Activated CD8-positive, alpha-beta memory T cell treated with anti-CD3 and anti-CD28 coated beads, Interleukin-2, amount 50 U/mL, for 24 hours (primary cell): ENCODE results near the gene LGR6.
A peak's percentile ranks its signal among the peaks of the same experiment; 100 is the strongest.
"Not testable (repeated sequence)": the region's sequence is repeated elsewhere in the genome, so short reads cannot be mapped to it uniquely, and the experiment has no call there.

Experiments used
- DNase-seq: peaks from one replicate; pipeline ENCODE4 v3.0.0-alpha.2; 2020; ENCODE audit errors: extremely low read depth

Gene LGR6

GRCh38 chr1:202160377-202160940 lies 33.1 kb upstream of the LGR6 start, which contains the start of gene PTPN7:
TSS of gene PTPN7 (minus strand) at chr1:202160602. CDS start at chr1:202159402, 1,200 bp downstream.
- DNase-seq: peak; percentile 77

GRCh38 chr1:202161151-202162046 lies 32.2 kb upstream of the LGR6 start:
- no peak for DNase-seq

DNA sequence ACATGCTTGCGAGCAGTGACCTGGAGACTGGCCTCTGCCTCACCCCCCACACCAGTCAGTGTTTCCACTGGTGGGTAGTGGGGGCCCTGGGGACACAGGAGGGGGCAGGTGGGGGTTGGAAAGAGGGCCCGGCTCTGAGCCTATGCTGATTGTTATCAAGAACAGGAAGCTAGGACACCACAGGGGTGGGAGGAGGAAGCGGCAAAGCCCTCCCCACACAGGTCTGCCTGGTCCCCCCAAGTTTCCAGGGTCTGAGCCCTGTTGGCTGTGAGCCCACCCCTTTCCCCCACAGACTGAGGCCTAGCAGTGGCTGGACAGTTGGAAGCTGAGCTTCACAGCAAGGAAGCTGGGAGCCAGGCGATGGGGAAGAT lies 31.6 kb upstream of the LGR6 start:
- no peak for DNase-seq

DNA sequence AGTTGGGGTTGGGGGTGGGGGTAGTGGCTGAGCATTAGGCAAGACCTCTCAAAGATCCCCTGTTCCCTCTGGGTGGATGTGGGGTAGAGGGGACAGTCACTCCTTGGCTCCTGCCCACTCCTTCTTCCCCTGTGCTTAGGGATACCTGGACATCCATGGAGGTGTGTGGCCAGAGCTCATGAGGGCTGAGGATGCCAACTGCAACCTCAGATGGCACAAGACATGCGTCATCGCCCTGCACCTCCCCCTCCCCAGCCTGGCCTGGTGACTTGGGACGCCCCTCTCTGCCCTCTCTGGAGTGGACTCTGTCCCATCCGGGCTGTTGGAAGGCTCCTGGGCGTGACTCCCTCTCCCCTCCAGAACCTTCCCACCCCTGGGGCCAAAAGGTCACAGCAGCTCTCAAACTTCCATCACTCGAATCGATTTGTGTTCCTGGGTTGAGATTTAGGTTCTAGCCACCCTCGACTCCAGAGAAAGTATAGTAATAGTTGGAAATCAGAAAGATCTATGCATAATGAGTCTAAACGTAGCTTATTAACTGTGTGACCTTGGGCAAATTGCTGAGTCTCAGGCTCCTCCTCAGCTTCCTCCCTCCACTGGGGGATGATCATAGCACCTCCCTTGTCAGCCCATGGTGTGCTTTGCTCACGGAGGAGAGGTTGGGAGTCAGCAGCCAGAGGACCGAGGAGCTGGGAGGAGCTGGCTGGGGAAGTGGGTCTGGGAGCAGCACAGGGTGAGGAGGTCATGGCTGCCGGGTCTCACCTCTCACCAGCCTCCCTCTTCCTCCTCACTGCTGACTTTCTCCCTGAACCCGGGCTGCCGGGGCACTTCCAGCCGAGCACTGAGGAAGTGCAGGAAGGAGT lies 30.9 kb upstream of the LGR6 start:
- no peak for DNase-seq

GRCh38 chr1:202163281-202164270 lies 30.0 kb upstream of the LGR6 start:
- no peak for DNase-seq

- no peak for DNase-seq
Measured at GRCh38 chr1:202164271-202165037, 29.1 kb upstream of the LGR6 start.

DNA sequence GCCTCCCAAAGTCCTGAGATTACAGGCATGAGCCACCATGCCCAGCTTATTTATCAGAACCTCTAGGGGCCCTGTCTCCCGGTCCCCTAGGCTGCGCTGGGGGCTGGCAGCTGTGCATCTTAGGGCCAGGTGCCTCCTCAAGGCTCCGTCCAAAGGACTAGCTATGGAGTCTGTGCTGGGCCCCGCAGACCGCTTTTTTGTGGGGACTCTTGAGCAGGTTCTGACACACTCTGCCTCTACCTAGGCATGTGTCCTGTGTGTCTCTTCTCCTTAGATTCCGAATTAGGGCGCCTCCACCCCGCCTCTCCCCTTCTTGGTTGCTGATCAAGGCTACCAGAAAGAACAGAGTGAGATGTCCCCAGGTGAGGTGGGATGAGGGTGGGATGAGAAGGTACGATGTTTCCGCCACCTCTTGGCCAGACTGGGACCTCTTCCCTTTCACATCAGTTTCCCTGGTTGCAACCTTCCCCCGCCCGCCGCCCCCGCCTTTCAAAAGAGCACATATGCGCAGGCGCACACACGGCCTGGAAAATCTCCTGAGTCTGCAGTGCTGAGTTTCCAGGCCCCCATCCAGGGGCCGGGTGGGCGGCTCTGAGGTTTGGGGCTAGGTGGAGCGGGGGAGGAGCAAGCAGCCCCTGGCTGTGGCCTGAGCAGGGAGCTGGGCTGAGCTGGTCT lies 28.2 kb upstream of the LGR6 start:
- no peak for DNase-seq

DNA sequence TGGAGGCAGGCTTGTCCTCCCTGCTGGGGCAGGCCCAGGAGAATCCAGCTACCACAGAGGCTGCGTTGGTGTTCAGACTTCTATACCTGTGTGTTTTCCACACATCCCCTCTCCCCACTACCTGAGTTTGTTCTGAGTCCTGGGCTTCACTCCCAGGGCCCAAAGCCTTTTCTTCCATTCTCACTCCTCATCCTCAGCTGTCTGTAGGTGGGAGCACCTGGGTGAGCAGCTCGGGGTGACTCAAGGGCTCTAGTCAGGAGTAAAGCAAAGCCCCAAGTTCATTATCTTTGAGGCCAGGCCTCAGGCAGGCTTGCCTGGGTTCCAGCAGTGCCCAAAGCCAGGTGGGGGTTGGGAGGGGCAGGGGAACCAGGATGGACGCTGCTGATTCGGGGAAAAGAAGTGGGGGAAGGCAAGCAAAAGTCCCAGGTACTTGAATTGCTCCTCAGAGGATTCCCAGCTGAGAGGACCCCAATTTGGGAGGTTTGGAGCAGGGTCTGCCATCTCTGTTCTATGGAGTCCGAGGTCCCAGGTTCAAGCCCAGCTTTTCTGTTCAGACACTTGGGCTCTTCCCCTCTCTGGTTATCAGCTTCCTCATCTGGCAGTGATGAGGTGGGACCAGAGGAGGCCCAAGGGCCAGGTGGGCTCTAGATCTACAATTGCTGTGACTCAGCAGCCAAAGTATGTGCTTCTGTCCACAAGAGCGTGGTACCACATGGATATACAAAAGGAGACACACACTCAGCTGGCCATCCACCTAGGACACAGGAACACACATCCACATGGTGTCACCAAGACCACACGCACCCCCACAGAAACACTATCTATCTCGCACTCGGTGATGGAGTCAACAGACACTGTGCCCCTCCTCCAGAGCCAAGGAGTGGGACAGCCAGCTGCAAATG lies 27.4 kb upstream of the LGR6 start:
- DNase-seq: no peak

DNA sequence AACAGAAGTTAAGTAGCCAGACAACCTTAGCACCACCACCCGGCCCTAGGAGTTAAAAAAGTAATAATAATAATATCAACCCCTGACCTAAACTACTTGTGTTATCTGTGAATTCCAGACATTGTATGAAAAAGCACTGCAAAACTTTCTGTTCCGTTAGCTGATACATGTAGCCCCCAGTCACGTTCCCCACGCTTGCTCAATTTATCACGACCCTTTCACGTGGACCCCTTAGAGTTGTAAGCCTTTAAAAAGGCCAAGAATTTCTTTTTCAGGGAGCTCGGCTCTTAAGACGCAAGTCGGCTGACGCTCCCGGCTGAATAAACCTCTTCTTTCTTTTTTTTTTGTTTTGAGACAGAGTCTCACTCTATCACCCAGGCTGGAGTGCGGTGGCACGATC lies 26.5 kb upstream of the LGR6 start:
- DNase-seq: not testable (repeated sequence)

DNA sequence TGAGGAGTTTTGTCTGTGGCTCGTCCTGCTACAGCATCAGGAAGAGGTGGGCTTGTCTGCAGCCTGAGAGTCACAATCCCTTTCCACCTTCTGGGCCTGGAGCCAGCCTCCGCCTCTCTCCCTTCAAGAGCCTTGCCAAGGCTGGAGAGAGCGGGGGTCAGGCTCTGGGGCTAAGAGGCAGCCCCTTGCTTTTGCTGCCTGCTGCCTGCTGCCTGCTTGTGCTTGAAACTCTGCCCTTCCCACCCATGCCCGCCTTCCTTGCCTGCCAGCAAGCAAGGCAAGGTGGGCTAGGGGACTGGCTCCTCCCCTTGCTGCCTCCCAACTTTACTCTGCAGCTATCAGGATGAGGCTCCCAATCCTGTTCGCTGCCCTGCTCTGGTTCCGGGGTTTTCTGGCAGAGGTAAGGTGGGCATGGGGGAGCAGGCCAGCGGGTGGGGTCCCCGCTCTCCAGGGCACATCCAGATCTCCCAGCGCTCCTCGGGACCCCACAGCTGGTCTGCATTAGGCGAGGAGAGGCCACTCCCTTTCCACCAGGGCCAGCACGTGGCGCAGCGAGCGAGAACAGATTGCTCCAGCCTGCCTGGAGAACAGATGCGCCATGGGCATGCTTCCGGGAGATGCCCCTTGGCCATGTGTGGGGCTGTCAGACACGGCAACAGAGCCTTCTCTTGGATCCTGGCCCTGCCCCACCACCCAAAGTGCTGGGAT lies 25.7 kb upstream of the LGR6 start:
- DNase-seq: no peak

- no peak for DNase-seq
Measured at GRCh38 chr1:202168861-202169260, 24.7 kb upstream of the LGR6 start.

DNA sequence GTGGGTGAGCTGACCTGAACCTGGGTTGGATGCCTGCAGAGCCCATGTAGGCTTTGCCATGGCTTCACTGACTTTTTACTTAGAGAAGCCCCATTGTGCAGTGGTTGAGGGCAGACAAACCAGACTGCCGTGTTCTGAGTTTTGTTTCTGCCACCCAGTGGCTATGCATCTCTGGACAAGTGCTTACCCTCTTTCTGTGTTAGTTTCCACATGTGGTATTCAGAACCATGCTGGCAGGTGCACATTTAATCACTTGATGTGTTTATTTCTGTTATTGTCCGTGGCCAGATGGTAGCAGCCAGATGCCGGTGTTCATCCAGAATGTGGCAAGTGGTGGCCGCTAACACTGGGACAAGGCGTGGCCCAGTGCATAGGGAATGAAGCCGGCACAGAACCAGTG lies 22.9 kb upstream of the LGR6 start:
- no peak for DNase-seq

GRCh38 chr1:202171292-202172014 lies 22.1 kb upstream of the LGR6 start:
- no peak for DNase-seq

DNA sequence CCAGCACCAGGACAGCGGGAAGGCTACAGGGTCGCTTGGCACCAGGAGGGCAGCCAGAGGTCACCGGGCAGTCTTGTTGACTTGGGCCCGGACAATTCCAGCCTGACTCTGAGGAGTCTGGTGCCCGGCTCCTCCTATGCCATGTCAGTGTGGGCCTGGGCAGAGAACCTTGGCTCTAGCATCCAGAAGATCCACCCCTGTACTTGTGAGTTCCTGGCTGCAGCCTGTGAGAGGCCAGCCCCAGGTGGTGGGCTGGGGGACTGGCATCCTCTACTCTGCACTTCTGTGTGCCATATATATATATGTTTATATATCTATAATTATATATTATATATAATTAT lies 21.6 kb upstream of the LGR6 start:
- no peak for DNase-seq

DNA sequence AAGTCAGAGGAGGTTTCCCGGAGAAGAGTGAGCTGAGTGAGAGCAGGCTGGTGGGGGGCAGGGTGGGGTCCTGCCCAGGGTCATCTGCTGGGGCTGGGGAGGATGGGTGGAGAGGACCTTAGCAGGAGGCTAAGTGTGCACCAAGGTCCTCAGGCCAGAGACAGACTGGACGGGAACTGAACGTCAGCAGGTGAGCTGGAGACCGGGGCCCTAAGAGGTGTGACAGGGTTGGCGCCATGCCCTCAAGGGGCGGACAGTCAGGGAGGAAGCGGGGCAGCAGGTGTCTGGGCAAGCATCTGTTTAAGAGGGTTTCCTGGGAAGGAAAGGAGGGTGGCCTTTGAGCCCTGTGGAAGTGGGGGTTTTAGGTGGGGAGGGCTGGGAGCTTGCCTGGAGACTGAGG lies 19.6 kb upstream of the LGR6 start:
- DNase-seq: no peak

- DNase-seq: no peak
Measured at GRCh38 chr1:202176949-202177927, 16.4 kb upstream of the LGR6 start.
